GM12878 (cell line): ENCODE results near the gene SLC6A7. TPM values are rescaled to one million over a fixed set of nuclear protein-coding genes. Genes with fewer than 3 reads are reported as not detected.

Experiments
- ATAC-seq: fragments of 200-7000 bp; cut with Tn5 transposase; 3 replicates; pipeline ENCODE4 v1.9.1; 2020; ENCODE audit warnings: mild to moderate bottlenecking, moderate library complexity
- BruUV-seq: library from RNA; stranded (reverse); fragments of 400-500 nt; replicated peaks from 2 replicates; lab custom pipeline; 2021; lab: Mats Ljungman, UMichigan
- CTCF ChIA-PET: fragments of 300-600 bp; sonication (Branson Sonifier 250); formaldehyde crosslinking; extraction: SDS; loops from one replicate; lab custom pipeline; 2021; ENCODE audit warnings: inconsistent platforms; lab: Yijun Ruan, JAX
- POLR2A ChIA-PET: fragments of 350-600 bp; formaldehyde crosslinking; extraction: SDS; loops from one replicate; lab custom pipeline; 2021; ENCODE audit warnings: inconsistent platforms; lab: Charles Lee
- RAD21 ChIA-PET: fragments of 300-600 bp; sonication (Branson Sonifier 250); formaldehyde crosslinking; loops from one replicate; lab custom pipeline; 2023; ENCODE audit warnings: antibody characterized with exemption; ENCODE audit not compliant: unreplicated experiment; lab: Charles Lee
- SMC1A ChIA-PET: fragments of 300-600 bp; sonication (Branson Sonifier 250); formaldehyde crosslinking; loops from one replicate; lab custom pipeline; 2023; ENCODE audit not compliant: unreplicated experiment, uncharacterized antibody; lab: Charles Lee
- DNase-seq: peaks from one replicate; pipeline ENCODE4 v3.0.0-alpha.2; 2011; ENCODE audit warnings: low read depth, low spot score
- FAIRE-seq: peaks from 3 replicates; lab custom pipeline; 2011; peaks lifted over from hg19 to GRCh38; lab: Jason Lieb, UNC
- H2AFZ ChIP-seq: 2 replicates; pipeline ENCODE4 v1.6.0; 2011; ENCODE audit warnings: low read depth, low read length, control low read depth; ENCODE audit not compliant: control insufficient read depth
- H3K27ac ChIP-seq: 2 replicates; pipeline ENCODE4 v1.5.1; 2011; ENCODE audit warnings: control low read depth; ENCODE audit not compliant: control insufficient read depth, insufficient read depth
- H3K27me3 ChIP-seq, 2 experiments: replicated peaks in 1 of 2; 2 replicates each; pipeline versions ENCODE4 v1.6.0 to v1.6.1; 2011; ENCODE audit warnings: low read length in 1 of 2; ENCODE audit not compliant: control insufficient read depth in 2 of 2, insufficient read depth in 2 of 2
- H3K36me3 ChIP-seq, 2 experiments: 2 replicates each; pipeline ENCODE4 v1.5.1; 2011; ENCODE audit warnings: low read length in 1 of 2; ENCODE audit not compliant: control insufficient read depth in 2 of 2, insufficient read depth in 2 of 2
- H3K4me1 ChIP-seq: 2 replicates; pipeline ENCODE4 v1.6.1; 2011; ENCODE audit warnings: mild to moderate bottlenecking, low read length, moderate library complexity, mixed read lengths; ENCODE audit not compliant: control insufficient read depth, insufficient read depth
- H3K4me2 ChIP-seq: 2 replicates; pipeline ENCODE4 v1.6.0; 2011; ENCODE audit warnings: control low read depth; ENCODE audit not compliant: control insufficient read depth, insufficient read depth
- H3K4me3 ChIP-seq: fragments of 200-600 bp; sonication (generic); 2 replicates; pipeline ENCODE4 v1.5.1; 2016
- H3K79me2 ChIP-seq: 2 replicates; pipeline ENCODE4 v1.6.0; 2011; ENCODE audit warnings: low read length; ENCODE audit not compliant: control insufficient read depth, insufficient read depth
- H3K9ac ChIP-seq: 2 replicates; pipeline ENCODE4 v1.8.0; 2011; ENCODE audit warnings: low read length, control low read depth, mixed read lengths; ENCODE audit not compliant: control insufficient read depth, insufficient read depth
- H3K9me3 ChIP-seq: replicated peaks from 3 replicates; pipeline ENCODE4 v1.5.1; 2011; ENCODE audit warnings: mild to moderate bottlenecking, low read length; ENCODE audit not compliant: control insufficient read depth, insufficient read depth
- H4K20me1 ChIP-seq: 2 replicates; pipeline ENCODE4 v1.6.0; 2011; ENCODE audit not compliant: control insufficient read depth, insufficient read depth
- BRCA1 ChIP-seq: IDR thresholded peaks from 2 replicates; pipeline ENCODE4 v1.6.1; 2011; ENCODE audit warnings: low read depth, low read length, improper control_type of control experiment
- CBFB ChIP-seq: IDR thresholded peaks from 2 replicates; pipeline ENCODE4 v1.6.1; 2016; ENCODE audit warnings: antibody characterized with exemption, low read depth
- IRF5 ChIP-seq: fragments of 450-650 bp; IDR thresholded peaks from 2 replicates; pipeline ENCODE4 v1.6.1; 2017; ENCODE audit warnings: borderline replicate concordance
- KAT2A ChIP-seq: conservative IDR thresholded peaks from 2 replicates; pipeline ENCODE4 v1.6.1; 2011; ENCODE audit warnings: low read depth, low read length; ENCODE audit not compliant: control insufficient read depth
- NFYA ChIP-seq: IDR thresholded peaks from 2 replicates; pipeline ENCODE4 v1.6.1; 2011; ENCODE audit warnings: low read depth, mild to moderate bottlenecking, low read length, improper control_type of control experiment, borderline replicate concordance
- NR2F1 ChIP-seq: fragments of 450-650 bp; conservative IDR thresholded peaks from 2 replicates; pipeline ENCODE4 v1.6.1; 2017; ENCODE audit warnings: mild to moderate bottlenecking
- NRF1 ChIP-seq: conservative IDR thresholded peaks from 2 replicates; pipeline ENCODE4 v1.6.1; 2011; ENCODE audit warnings: mild to moderate bottlenecking, low read depth, low read length, improper control_type of control experiment
- POLR2AphosphoS5 ChIP-seq: IDR thresholded peaks from 2 replicates; pipeline ENCODE4 v1.6.1; 2011; ENCODE audit warnings: mild to moderate bottlenecking, low read length, inconsistent platforms
- RB1 ChIP-seq: fragments of 450-650 bp; formaldehyde crosslinking; IDR thresholded peaks from 2 replicates; pipeline ENCODE4 v1.6.1; 2017; ENCODE audit warnings: mild to moderate bottlenecking, borderline replicate concordance
- RUNX3 ChIP-seq: IDR thresholded peaks from 2 replicates; pipeline ENCODE4 v1.6.1; 2012; ENCODE audit warnings: low read length, inconsistent platforms
- STAT1 ChIP-seq: fragments of 450-650 bp; conservative IDR thresholded peaks from 2 replicates; pipeline ENCODE4 v1.6.1; 2014; ENCODE audit warnings: antibody characterized with exemption, mild to moderate bottlenecking
- STAT3 ChIP-seq: IDR thresholded peaks from 2 replicates; pipeline ENCODE4 v1.6.1; 2011; ENCODE audit warnings: low read depth, low read length, improper control_type of control experiment
- SUPT20H ChIP-seq: IDR thresholded peaks from 2 replicates; pipeline ENCODE4 v1.6.1; 2011; ENCODE audit warnings: low read depth, mild to moderate bottlenecking, low read length, moderate library complexity, borderline replicate concordance; ENCODE audit not compliant: control insufficient read depth
- WRNIP1 ChIP-seq: IDR thresholded peaks from 2 replicates; pipeline ENCODE4 v1.6.1; 2011; ENCODE audit warnings: low read depth, low read length, improper control_type of control experiment, borderline replicate concordance
- YY1 ChIP-seq: IDR thresholded peaks from 2 replicates; pipeline ENCODE4 v1.6.1; 2011; ENCODE audit warnings: low read depth, mild to moderate bottlenecking, low read length
- ZBTB33 ChIP-seq: fragments of 450-650 bp; IDR thresholded peaks from 2 replicates; pipeline ENCODE4 v1.6.1; 2017; ENCODE audit warnings: mild to moderate bottlenecking
- ZSCAN29 ChIP-seq: fragments of 450-650 bp; IDR thresholded peaks from 2 replicates; pipeline ENCODE4 v1.6.1; 2017; ENCODE audit warnings: mild to moderate bottlenecking, moderate library complexity
- WGBS: methylation state at CpG from one replicate; pipeline ENCODE4 v1.1.6; 2016; ENCODE audit warnings: low lambda C conversion rate; ENCODE audit not compliant: insufficient replicate concordance, insufficient coverage; ENCODE audit errors: missing lambda C conversion rate; 5-methylcytosine and 5-hydroxymethylcytosine counted together
- in situ Hi-C: fragments of 300-500 bp; cut with MboI; formaldehyde crosslinking; loops from 9 replicates; pipeline ENCODE4 v1.14.3; 2018; ENCODE audit warnings: mixed read lengths
- intact Hi-C: fragments of 100-400 bp; cut with micrococcal nuclease; formaldehyde crosslinking; loops from one replicate; pipeline ENCODE4 v1.14.2; 2022; ENCODE audit not compliant: unreplicated experiment
- polyA plus RNA-seq, 11 experiments: library from polyadenylated mRNA; depleted of rRNA in 4 of 11; unstranded in 6 of 11; stranded (reverse) in 5 of 11; fragments of >200 nt; fragmentation: Nextera tagmentation in 4 of 11; fragmentation: Illumina TruSeq in 1 of 11; extraction: Ambion mirVana in 4 of 11; extraction: Trizol in 1 of 11; gene quantifications; 1 replicate in 1 of 11; 2 replicates in 10 of 11; pipeline versions ENCODE4 v1.2.1 to v1.2.3, GENCODE V29; 2011 to 2016; ENCODE audit warnings: inconsistent platforms in 2 of 11, missing spikeins in 2 of 11, low read depth in 1 of 11
- total RNA-seq, 4 experiments: library from RNA; depleted of rRNA in 3 of 4; stranded (reverse); fragments of >200 nt in 3 of 4; fragmentation: Illumina TruSeq in 1 of 4; extraction: Trizol in 1 of 4; gene quantifications; 2 replicates each; pipeline versions ENCODE4 v1.2.1 to v1.2.3, GENCODE V29; 2013 to 2021

SLC6A7 gene
- total and polyA plus RNA-seq, 10 of the 15 experiments (the other 5 are each of a cell fraction or from before 2014, with no cell fraction given): 0.01 to 0.15 (median 0.06) TPM; not detected in 7

GRCh38 chr5:150147670-150148069 lies 42.2 kb upstream of the SLC6A7 start:
- in situ Hi-C loops (no loop called here), intact Hi-C loops (no loop called here)
- no TSS peak for BruUV-seq
- POLR2A ChIA-PET: no interaction called here
- SMC1A ChIA-PET: interaction anchor here (0.5 kb wide), 1 partner anchor 12 kb away, joined by 4 read pairs; no protein-coding TSS in a partner anchor
- no peak overlapping the region for H3K9ac ChIP-seq
- WGBS: 42% methylated on average over 7 of the region's 7 CpGs
- RAD21 ChIA-PET: no interaction called here
- H4K20me1 ChIP-seq: no peaks in the 10 kb centered on the region
- CTCF ChIA-PET: no interaction called here
- H3K36me3 ChIP-seq: no peaks in the 10 kb centered on the region
- no peaks in the 10 kb centered on the region for H3K27me3 ChIP-seq
- H3K4me2 ChIP-seq: no peak overlapping the region
- no peaks in the 10 kb centered on the region for H3K4me1 ChIP-seq
- H2AFZ ChIP-seq: no peak overlapping the region
- no peak overlapping the region for H3K27ac ChIP-seq
- no peak for TF ChIP-seq YY1
- no peak for TF ChIP-seq IRF5
- TF ChIP-seq WRNIP1: no peak
- no peak for TF ChIP-seq KAT2A
- TF ChIP-seq BRCA1: no peak
- no peak for TF ChIP-seq NR2F1
- no peak for TF ChIP-seq NFYA
- no peak for TF ChIP-seq ZSCAN29
- no peak for TF ChIP-seq STAT3
- TF ChIP-seq STAT1: no peak
- no peak for TF ChIP-seq RB1
- TF ChIP-seq RUNX3: no peak
- TF ChIP-seq NRF1: no peak
- no peak for TF ChIP-seq CBFB
- no peak for TF ChIP-seq ZBTB33
- no peak for TF ChIP-seq POLR2AphosphoS5
- TF ChIP-seq SUPT20H: no peak
- H3K9me3 ChIP-seq: no peaks in the 10 kb centered on the region
- H3K4me3 ChIP-seq: no peak overlapping the region
- H3K79me2 ChIP-seq: no peaks in the 10 kb centered on the region
- FAIRE-seq (no peak), ATAC-seq (no peak), DNase-seq (no peak)
